HG02870 (cell line): ENCODE data around the gene EPN2.

ENCODE experiments used
- ATAC-seq: cut with Tn5 transposase; IDR thresholded peaks from one replicate; pipeline ENCODE4 v1.9.1; 2021; ENCODE audit warnings: mild to moderate bottlenecking, moderate library complexity; ENCODE audit not compliant: unreplicated experiment

The EPN2 gene

DNA sequence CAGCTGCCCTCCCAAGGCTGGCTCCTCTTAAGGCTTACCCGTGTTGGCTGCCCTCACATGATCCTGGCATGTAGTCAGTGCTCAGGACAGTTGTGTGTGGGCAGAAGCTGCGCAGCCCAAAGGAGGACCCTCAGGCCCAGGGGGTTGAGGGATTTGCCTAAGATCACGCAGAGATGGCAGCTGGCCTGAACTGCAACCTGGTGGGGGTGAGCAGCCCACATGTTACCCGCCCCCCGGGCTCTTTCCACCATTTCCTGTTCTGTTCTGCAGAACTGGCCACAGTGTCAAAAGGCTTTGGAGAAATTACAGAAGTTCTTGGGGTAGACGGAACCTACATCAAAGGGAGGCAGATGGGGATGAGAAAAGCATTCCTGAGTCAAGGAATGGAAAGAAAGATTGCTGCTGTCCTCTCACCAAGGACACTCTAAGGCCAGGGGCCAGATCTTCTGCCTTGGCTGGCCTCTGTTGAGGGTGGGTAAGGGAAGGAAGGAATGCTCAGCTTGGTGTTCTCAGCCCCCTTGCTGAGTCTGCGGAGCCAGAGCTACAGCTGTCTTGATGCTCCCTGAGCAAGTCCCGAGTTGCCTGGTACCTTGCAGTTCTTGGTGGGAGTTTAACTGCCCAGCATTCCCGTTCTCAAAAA, 53.0 kb downstream of the EPN2 start:
- ATAC-seq = no peak

DNA sequence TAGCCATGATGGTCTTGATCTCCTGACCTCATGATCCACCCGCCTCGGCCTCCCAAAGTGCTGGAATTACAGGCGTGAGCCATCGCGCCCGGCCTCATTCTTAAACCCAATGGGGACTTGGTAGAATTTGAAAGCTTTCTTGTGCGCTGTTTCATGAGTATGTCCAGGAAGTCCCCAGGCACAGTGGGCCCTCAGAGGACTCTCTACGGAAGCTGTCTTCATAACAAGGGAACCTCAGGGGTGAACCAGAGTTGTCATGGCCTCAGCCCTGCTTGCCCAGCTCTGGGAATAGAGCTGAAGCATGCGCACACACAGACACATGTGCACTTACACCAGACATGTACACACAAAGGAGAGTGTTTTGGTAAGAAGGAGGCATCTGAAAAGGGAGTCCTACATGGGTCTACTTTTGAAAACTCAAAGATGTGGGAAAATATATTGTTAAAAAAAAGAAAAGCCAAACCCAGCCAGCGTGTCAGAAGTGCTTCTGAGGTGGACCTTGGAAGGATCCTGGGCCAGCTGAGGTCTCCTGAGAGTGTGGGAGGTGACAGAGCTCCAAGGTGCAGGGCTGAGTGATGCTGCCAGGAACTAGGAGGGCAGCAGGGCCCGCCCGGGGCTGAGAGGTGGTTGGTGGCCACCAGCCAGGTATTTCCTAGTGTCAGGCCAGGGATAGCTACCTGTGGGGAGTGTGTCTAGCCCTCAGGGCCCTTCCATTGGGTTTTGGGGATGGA, 54.6 kb downstream of the EPN2 start:
- no peak for ATAC-seq

GRCh38 chr17:19292377-19292711, 55.2 kb downstream of the EPN2 start:
- ATAC-seq = no peak

DNA sequence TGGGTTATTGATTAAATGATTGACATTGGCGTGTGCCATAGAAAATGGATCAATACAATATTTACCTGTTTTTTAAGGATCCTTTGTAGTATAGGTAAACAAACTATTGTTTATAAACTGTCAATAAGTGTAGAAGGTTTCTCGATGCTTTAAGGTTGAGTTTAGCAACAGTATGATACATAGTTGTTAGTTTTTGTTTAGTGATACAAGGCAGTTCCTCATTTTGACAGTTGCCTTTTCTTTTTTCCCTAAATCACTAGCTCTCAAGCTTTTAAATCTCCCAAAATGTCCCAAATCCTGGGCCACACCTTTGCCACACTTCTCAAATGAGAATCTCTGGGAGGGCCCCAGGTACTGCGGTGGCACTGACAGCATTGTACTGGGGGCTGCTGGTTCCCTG, 57.3 kb downstream of the EPN2 start:
- no peak for ATAC-seq

DNA sequence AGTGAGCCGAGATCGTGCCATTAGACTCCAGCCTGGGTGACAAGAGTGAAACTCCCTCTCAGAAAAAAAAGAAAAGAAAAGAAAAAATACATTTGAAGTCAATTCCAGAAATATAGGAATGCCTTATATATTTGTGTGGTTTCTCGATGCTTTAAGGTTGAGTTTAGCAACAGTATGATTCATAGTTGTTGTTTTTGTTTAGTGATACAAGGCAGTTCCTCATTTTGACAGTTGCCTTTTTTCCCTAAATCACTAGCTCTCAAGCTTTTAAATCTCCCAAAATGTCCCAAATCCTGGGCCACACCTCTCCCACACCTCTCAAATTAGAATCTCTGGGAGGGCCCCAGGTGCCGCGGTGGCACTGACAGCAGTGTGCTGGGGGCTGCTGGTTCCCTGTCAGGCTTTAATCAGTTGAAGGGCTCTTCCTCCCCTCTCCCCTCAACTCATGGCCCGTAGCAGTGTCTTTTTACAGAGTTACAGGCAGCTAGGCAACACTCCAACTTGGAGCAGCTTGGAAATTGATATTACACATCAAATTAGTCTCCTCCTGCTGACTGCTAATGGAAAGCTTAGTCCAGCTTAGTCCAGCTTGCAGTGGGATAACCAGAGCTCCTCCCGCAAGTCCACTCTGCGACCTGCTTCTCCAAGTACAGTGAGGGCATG, 58.4 kb downstream of the EPN2 start:
- ATAC-seq = no peak

DNA sequence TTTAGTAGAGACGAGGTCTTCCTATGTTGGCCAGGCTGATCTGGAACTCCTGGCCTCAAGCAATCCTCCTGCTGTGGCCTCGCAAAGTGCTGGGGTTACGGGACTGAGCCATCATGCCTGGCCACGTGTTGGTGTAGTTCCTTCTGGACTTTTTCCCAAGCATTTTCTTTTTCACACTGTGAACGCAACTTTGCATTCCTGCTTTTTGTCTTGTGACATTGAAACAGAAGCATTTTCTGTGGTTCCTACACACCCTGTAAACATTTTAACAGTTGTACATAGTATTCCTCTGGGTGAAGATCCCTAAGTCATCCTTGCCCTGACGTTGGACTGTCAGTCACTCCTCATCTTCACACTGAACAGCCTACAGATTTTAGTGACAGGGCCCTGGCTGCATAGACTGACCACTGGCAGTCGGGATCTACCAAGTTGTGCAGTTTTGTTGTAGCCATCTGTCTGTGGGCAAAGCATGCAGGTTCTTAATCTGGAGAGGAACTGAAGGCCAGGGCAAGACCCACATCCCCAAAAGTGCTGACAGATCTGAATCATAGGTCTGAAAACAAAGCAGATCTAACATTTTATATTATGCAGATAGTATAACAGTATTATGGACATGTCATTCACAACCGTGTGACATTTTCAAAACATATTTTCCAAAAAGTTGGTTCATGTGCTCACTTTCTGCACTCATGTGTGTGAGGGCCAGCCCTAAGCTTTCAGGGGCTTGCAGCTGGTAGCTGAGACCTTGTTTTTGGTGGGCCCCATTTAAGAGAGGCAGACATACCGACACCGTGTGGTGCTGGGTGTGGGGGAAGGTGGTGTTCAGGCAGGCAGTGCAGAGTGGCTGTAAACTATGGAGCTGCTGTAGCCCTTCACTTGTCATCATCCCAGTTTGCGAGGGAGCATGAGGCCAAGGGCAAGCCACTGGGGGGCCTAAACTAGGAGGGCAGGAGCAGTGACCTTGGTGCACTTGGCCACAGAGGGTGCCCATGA, 59.9 kb downstream of the EPN2 start:
- no peak for ATAC-seq

GRCh38 chr17:19298569-19299213, 61.5 kb downstream of the EPN2 start:
- ATAC-seq = no peak

- ATAC-seq = no peak
Observed at GRCh38 chr17:19299214-19299747, 62.1 kb downstream of the EPN2 start.

DNA sequence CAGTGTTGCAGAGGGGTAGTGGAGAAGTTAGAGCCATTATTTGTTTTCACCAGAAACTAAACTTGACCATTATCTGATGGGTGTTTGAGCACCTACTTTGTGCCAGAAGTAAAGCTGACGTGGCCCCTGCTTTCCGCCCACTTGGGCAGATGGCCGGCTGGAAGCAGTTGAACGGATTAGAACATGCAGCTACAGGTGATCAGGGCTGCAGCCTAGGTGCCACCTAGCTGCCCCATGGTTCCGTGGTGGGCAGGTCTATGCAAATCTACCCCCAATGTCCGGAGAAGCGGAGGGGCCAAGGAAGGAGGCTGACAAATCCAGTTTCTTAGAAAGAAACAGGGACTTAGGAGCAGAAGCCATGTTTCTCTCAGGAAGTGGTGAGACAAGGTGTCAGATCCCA, 62.7 kb downstream of the EPN2 start:
- no peak for ATAC-seq

DNA sequence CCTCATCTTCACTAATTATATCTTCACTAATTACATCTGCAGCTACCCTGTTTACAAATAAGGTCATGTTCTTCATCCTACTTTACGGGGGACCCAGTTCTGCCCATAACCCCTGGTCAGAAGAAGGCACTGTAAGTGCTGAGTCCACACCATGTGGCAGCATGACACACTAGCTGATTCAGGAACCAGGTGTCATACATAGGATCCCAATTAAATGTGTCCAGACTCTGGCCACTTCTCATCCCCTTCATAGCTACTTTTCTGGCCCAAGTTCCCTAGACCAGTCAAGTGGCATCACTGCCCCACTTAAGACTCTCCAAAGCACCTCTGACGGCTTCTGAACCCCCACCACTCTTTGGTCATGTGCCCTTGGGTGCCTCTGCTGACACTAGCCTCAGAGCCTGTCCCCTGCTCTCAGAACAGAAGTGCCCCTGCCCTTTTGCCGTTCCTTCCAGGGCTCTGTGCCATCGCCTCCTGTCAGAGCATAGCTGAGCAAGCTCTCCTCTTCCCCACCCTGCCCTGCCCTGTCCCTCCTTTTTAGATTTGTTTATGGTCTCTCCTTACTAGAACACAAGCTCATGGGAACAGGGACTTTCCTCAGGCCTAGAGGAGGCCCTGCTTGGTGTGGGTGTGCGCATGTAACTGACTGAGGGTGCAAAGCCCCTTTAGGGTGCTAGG, 64.2 kb downstream of the EPN2 start:
- ATAC-seq = no peak

DNA sequence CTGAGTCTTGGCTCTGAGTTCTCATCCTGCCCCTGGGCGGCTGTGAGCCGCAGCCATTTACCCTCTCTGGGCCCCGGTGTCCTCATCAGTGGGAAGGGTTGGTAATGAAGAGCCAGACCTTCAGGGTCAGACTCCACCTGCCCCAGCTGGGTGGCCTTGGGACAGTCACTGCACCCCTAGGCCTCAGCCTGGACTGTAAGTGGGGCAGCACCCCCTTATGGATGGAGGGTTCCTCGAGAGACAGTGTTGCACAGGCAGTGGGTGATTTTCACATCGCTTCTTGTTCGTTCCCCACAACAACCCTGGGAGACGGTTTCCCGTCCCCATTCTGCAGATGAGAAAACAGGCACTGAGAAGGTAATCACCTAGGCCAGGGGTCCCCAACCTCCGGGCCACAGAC, 64.8 kb downstream of the EPN2 start:
- ATAC-seq = no peak

GRCh38 chr17:19302791-19303331, 65.7 kb downstream of the EPN2 start:
- ATAC-seq = no peak

- ATAC-seq = no peak
Observed at GRCh38 chr17:19303367-19303776, 66.2 kb downstream of the EPN2 start.

DNA sequence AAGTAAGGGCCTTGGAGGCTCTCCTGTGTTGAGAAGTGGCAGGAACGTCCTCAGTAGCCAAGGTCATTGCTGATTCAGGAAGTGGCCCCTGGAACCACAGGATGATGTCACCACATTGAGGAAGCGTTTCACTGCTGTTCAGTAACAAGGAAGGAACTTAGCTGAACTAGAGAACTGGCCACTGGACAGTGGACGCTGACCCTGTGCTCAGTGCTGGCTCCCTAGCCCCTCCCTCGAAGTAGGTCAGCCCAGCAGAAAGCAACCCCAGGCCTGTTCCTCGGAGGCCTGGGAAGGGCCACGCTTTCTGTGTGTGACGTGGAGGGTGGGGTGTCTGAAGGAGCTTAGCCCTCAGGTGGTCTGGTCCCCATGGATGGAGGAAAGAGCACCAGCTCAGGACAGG, 67.0 kb downstream of the EPN2 start:
- no peak for ATAC-seq

DNA sequence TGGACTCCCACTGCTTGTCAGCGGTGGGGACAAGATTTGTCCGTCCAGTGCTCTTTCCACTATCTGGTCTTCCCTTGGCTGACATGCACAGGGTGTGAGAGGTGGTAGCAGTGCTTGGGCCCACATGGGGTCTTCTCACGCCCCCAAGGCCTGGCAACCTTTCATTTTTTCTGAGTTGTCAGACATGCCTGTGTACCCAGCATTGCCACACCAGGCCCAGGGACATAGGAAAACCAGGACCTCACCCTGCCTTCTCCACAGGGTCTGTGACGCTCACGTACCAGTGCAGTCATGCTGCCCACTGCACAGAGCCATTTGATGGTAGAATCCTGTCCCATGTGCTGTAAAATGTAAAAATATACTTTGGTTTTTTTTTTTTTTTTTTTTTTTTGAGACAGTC, 67.6 kb downstream of the EPN2 start:
- no peak for ATAC-seq

DNA sequence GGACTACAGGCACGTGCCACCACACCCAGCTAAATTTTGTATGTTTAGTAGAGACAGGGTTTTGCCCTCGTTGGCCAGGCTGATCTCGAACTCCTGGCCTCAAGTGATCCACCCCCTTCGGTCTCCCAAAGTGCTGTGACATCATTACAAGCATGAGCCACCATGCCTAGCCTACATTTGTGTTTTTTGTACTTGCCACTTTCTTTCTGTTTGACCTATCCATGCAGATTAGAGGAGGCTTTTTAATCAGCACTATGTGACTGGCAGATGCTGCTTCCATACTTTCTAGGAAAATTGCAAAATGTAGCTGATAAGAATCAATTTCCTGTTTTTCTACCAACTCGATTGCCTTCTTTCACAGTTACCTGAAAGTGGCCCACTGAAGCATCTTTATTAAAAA, 68.1 kb downstream of the EPN2 start:
- ATAC-seq = no peak

GRCh38 chr17:19305761-19306159, 68.6 kb downstream of the EPN2 start:
- ATAC-seq = no peak

- peak; percentile 80 for ATAC-seq
Observed at GRCh38 chr17:19306160-19307111, 69.3 kb downstream of the EPN2 start.
